ENCODE measurements around the gene APP.

The APP gene

GRCh38 chr21:25867061-25867460 is 303.5 kb downstream of the APP start:
- no peak overlapping the region for H3K4me3 ChIP-seq (ENCODE audit: low read depth, low read length, poor library complexity, severe bottlenecking)
- H3F3A ChIP-seq (ENCODE audit: insufficient read depth, low read length), result no peaks in the 10 kb centered on the region
- H3K9me2 ChIP-seq (ENCODE audit: low read depth, low read length), result no peaks in the 10 kb centered on the region
- no peak overlapping the region for H2AFZ ChIP-seq (ENCODE audit: low read length)
- H3K79me2 ChIP-seq (ENCODE audit: insufficient read depth, low read length), result no peaks in the 10 kb centered on the region
- TF ChIP-seq, protein P1, sequence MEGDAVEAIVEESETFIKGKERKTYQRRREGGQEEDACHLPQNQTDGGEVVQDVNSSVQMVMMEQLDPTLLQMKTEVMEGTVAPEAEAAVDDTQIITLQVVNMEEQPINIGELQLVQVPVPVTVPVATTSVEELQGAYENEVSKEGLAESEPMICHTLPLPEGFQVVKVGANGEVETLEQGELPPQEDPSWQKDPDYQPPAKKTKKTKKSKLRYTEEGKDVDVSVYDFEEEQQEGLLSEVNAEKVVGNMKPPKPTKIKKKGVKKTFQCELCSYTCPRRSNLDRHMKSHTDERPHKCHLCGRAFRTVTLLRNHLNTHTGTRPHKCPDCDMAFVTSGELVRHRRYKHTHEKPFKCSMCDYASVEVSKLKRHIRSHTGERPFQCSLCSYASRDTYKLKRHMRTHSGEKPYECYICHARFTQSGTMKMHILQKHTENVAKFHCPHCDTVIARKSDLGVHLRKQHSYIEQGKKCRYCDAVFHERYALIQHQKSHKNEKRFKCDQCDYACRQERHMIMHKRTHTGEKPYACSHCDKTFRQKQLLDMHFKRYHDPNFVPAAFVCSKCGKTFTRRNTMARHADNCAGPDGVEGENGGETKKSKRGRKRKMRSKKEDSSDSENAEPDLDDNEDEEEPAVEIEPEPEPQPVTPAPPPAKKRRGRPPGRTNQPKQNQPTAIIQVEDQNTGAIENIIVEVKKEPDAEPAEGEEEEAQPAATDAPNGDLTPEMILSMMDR (IDR thresholded peaks at IDR 0.05; ENCODE audit: low read length), result no peak
- TF ChIP-seq EZH2 (IDR thresholded peaks at IDR 0.05; ENCODE audit: borderline replicate concordance, low read length), result no peak
- H3K27me3 ChIP-seq (ENCODE audit: insufficient read depth, low read length), result no peaks in the 10 kb centered on the region
- H3K9me3 ChIP-seq (ENCODE audit: low read length), result no peaks in the 10 kb centered on the region
- H3K4me2 ChIP-seq (ENCODE audit: low read length), result no peak overlapping the region
- no peak overlapping the region for H3K9ac ChIP-seq (ENCODE audit: low read length)
- no peaks in the 10 kb centered on the region for H3K36me3 ChIP-seq (ENCODE audit: insufficient read depth, low read length)
- H3K4me1 ChIP-seq (ENCODE audit: insufficient read depth, low read length, severe bottlenecking), result no peaks in the 10 kb centered on the region
- H3K27ac ChIP-seq (ENCODE audit: low read depth, low read length, poor library complexity, severe bottlenecking), result no peak overlapping the region
- H4K20me1 ChIP-seq (ENCODE audit: insufficient read depth, low read length), result no peaks in the 10 kb centered on the region

DNA sequence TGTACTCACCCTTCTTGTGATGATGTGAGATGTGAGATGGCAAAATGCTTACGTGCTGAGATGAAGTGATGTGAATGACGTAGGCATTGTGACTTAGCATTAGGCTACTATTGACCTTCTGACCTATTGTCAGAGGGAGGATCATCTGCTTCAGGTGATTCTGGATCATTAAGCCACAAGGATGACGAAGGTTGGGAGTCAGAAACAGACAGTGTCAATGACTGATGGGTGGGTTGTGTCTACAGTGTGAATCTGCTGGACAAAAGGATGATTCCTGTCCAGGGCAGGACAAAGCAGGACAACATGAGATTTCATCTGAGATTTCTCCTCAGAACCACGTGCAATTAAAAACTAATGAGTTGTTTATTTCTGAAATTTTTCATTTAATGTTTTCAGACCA is 306.8 kb downstream of the APP start:
- no peak overlapping the region for H2AFZ ChIP-seq (ENCODE audit: low read length)
- no peaks in the 10 kb centered on the region for H4K20me1 ChIP-seq (ENCODE audit: insufficient read depth, low read length)
- H3K9me3 ChIP-seq (ENCODE audit: low read length), result no peaks in the 10 kb centered on the region
- H3K9me2 ChIP-seq (ENCODE audit: low read depth, low read length), result no peaks in the 10 kb centered on the region
- TF ChIP-seq, protein P1 (IDR thresholded peaks at IDR 0.05; ENCODE audit: low read length), result no peak
- TF ChIP-seq EZH2 (IDR thresholded peaks at IDR 0.05; ENCODE audit: borderline replicate concordance, low read length), result no peak
- H3K4me3 ChIP-seq (ENCODE audit: low read depth, low read length, poor library complexity, severe bottlenecking), result no peak overlapping the region
- no peak overlapping the region for H3K4me2 ChIP-seq (ENCODE audit: low read length)
- no peaks in the 10 kb centered on the region for H3K79me2 ChIP-seq (ENCODE audit: insufficient read depth, low read length)
- H3K27me3 ChIP-seq (ENCODE audit: insufficient read depth, low read length), result no peaks in the 10 kb centered on the region
- H3K4me1 ChIP-seq (ENCODE audit: insufficient read depth, low read length, severe bottlenecking), result no peaks in the 10 kb centered on the region
- H3F3A ChIP-seq (ENCODE audit: insufficient read depth, low read length), result no peaks in the 10 kb centered on the region
- H3K36me3 ChIP-seq (ENCODE audit: insufficient read depth, low read length), result no peaks in the 10 kb centered on the region
- no peak overlapping the region for H3K9ac ChIP-seq (ENCODE audit: low read length)
- H3K27ac ChIP-seq (ENCODE audit: low read depth, low read length, poor library complexity, severe bottlenecking), result no peak overlapping the region

- Histone ChIP-seq H3K4me2 (ENCODE audit: low read length) (no peak overlapping the region), H3K9me3 (ENCODE audit: low read length) (no peaks in the 10 kb centered on the region), H3K79me2 (ENCODE audit: insufficient read depth, low read length) (no peaks in the 10 kb centered on the region), H3F3A (ENCODE audit: insufficient read depth, low read length) (no peaks in the 10 kb centered on the region), H3K4me1 (ENCODE audit: insufficient read depth, low read length, severe bottlenecking) (no peaks in the 10 kb centered on the region), H3K9me2 (ENCODE audit: low read depth, low read length) (no peaks in the 10 kb centered on the region), H2AFZ (ENCODE audit: low read length) (no peak overlapping the region), H3K27me3 (ENCODE audit: insufficient read depth, low read length) (no peaks in the 10 kb centered on the region), H3K27ac (ENCODE audit: low read depth, low read length, poor library complexity, severe bottlenecking) (no peak overlapping the region), H3K36me3 (ENCODE audit: insufficient read depth, low read length) (no peaks in the 10 kb centered on the region), H3K9ac (ENCODE audit: low read length) (no peak overlapping the region), H4K20me1 (ENCODE audit: insufficient read depth, low read length) (no peaks in the 10 kb centered on the region), H3K4me3 (ENCODE audit: low read depth, low read length, poor library complexity, severe bottlenecking) (no peak overlapping the region)
- TF ChIP-seq, protein P1 (IDR thresholded peaks at IDR 0.05; ENCODE audit: low read length), result no peak
- TF ChIP-seq EZH2 (IDR thresholded peaks at IDR 0.05; ENCODE audit: borderline replicate concordance, low read length), result no peak
Observed at GRCh38 chr21:25863031-25863430, 307.5 kb downstream of the APP start.
